Measurements from ENCODE around the gene PRUNE1.

- TF ChIP-seq CTCF (conservative IDR thresholded peaks at IDR 0.05; ENCODE audit: low read depth, low read length) (no peak), EZH2 (IDR thresholded peaks at IDR 0.05; ENCODE audit: borderline replicate concordance, low read depth, low read length, poor library complexity, severe bottlenecking) (no peak)
Measured at GRCh38 chr1:151050051-151050688, 41.9 kb downstream of the PRUNE1 start.
